K562 (cell line): Measurements from ENCODE around the gene KAZN. TPM values are rescaled to one million over a fixed set of nuclear protein-coding genes. Genes with fewer than 3 reads are reported as not detected.

Experiments
- ATAC-seq: fragments of 200-7000 bp; cut with Tn5 transposase; 3 replicates; pipeline ENCODE4 v1.9.1; 2020; ENCODE audit warnings: moderate library complexity
- BruUV-seq: library from RNA; stranded (reverse); fragments of 400-500 nt; replicated peaks from 2 replicates; lab custom pipeline; 2021; lab: Mats Ljungman, UMichigan
- CTCF ChIA-PET: fragments of 300-600 bp; formaldehyde crosslinking; extraction: SDS; loops from one replicate; lab custom pipeline; 2021; ENCODE audit warnings: low intra/inter-chr PET ratio; lab: Yijun Ruan, JAX
- POLR2A ChIA-PET: fragments of 300-600, 350-650 bp; sonication (Branson Sonifier 250); formaldehyde crosslinking; extraction: SDS; loops from one replicate; lab custom pipeline; 2021; ENCODE audit warnings: antibody characterized with exemption, inconsistent platforms; lab: Yijun Ruan, JAX
- DNase-seq, 4 experiments: peaks; one replicate each; pipeline versions ENCODE4 v3.0.0 to v3.0.0-alpha.2; 2011 to 2018; ENCODE audit warnings: low spot score in 3 of 4, mixed read lengths in 3 of 4; ENCODE audit errors: extremely low read depth in 1 of 4
- FAIRE-seq: peaks from 2 replicates; lab custom pipeline; 2011; peaks lifted over from hg19 to GRCh38; lab: Jason Lieb, UNC
- H2AFZ ChIP-seq: 2 replicates; pipeline ENCODE4 v1.6.0; 2011; ENCODE audit warnings: low read depth, low read length, control low read depth, inconsistent platforms
- H3K27ac ChIP-seq: fragments of 200-600 bp; 3 replicates; pipeline ENCODE4 v1.8.0; 2011; ENCODE audit warnings: low read depth, mild to moderate bottlenecking, control low read depth, inconsistent platforms, low read length, moderate library complexity, mixed read lengths; ENCODE audit errors: extremely low read depth
- H3K27me3 ChIP-seq, 2 experiments: fragments of 300-600 bp in 1 of 2; 2 replicates in 1 of 2; 3 replicates in 1 of 2; pipeline versions ENCODE4 v1.6.0 to v1.8.0; 2011; ENCODE audit warnings: inconsistent platforms in 2 of 2, low read length in 2 of 2, mild to moderate bottlenecking in 1 of 2, mixed read lengths in 1 of 2, moderate library complexity in 1 of 2; ENCODE audit not compliant: control insufficient read depth in 2 of 2, insufficient read depth in 2 of 2
- H3K36me3 ChIP-seq: fragments of 300-600 bp; 3 replicates; pipeline ENCODE4 v1.8.0; 2011; ENCODE audit warnings: mild to moderate bottlenecking, low read length, inconsistent platforms; ENCODE audit not compliant: control insufficient read depth, insufficient read depth
- H3K4me1 ChIP-seq, 2 experiments: fragments of 200-600 bp in 1 of 2; replicated peaks in 1 of 2; 2 replicates in 1 of 2; 3 replicates in 1 of 2; pipeline versions ENCODE4 v1.5.1 to v1.8.0; 2011; ENCODE audit warnings: inconsistent platforms in 2 of 2, low read length in 2 of 2, mild to moderate bottlenecking in 1 of 2, mixed read lengths in 1 of 2, moderate library complexity in 1 of 2; ENCODE audit not compliant: control insufficient read depth in 2 of 2, insufficient read depth in 2 of 2
- H3K4me2 ChIP-seq: 2 replicates; pipeline ENCODE4 v1.6.1; 2011; ENCODE audit warnings: low read length, control low read depth, inconsistent platforms, mixed read lengths; ENCODE audit not compliant: insufficient read depth
- H3K4me3 ChIP-seq: fragments of 200-600 bp; sonication (generic), shearing (Covaris generic); 2 replicates; pipeline ENCODE4 v1.5.1; 2016; ENCODE audit warnings: control low read depth, inconsistent platforms
- H3K79me2 ChIP-seq: fragments of 200-600 bp; 3 replicates; pipeline ENCODE4 v1.8.0; 2011; ENCODE audit warnings: low read length, inconsistent platforms; ENCODE audit not compliant: control insufficient read depth, insufficient read depth
- H3K9ac ChIP-seq, 2 experiments: 2 replicates each; pipeline versions ENCODE4 v1.6.0 to v1.6.1; 2011; ENCODE audit warnings: low read depth in 2 of 2, low read length in 2 of 2, control low read depth in 1 of 2, inconsistent platforms in 1 of 2, mild to moderate bottlenecking in 1 of 2, mixed read lengths in 1 of 2; ENCODE audit not compliant: insufficient read depth in 1 of 2
- H3K9me1 ChIP-seq: one replicate; pipeline ENCODE4 v1.6.0; 2011; ENCODE audit warnings: inconsistent platforms, mild to moderate bottlenecking, low read length, moderate library complexity; ENCODE audit not compliant: control insufficient read depth, insufficient read depth
- H3K9me3 ChIP-seq: replicated peaks from 2 replicates; pipeline ENCODE4 v1.5.1; 2011; ENCODE audit warnings: low read depth, low read length, inconsistent platforms; ENCODE audit not compliant: control insufficient read depth, insufficient read depth
- H4K20me1 ChIP-seq: replicated peaks from 2 replicates; pipeline ENCODE4 v1.6.1; 2011; ENCODE audit warnings: low read length, inconsistent platforms, mixed read lengths; ENCODE audit not compliant: control insufficient read depth, insufficient read depth
- BCL6 ChIP-seq: fragments of 250-450 bp; sonication (Bioruptor Pico); IDR thresholded peaks from 2 replicates; pipeline ENCODE4 v1.4.0; 2020
- CBX1 ChIP-seq: sonication (generic); IDR thresholded peaks from 2 replicates; pipeline ENCODE4 v1.6.1; 2016; ENCODE audit warnings: antibody characterized with exemption, low read depth, mild to moderate bottlenecking
- FOXK1 ChIP-seq: sonication (generic); formaldehyde crosslinking; IDR thresholded peaks from 2 replicates; pipeline ENCODE4 v1.8.0; 2022; ENCODE audit warnings: missing genetic modification reagents, mild to moderate bottlenecking, borderline replicate concordance
- HIVEP1 ChIP-seq: fragments of 250-450 bp; sonication (Bioruptor Pico); IDR thresholded peaks from 2 replicates; pipeline ENCODE4 v1.4.0; 2020; ENCODE audit warnings: mild to moderate bottlenecking
- KHSRP ChIP-seq: fragments of 450-650 bp; IDR thresholded peaks from 2 replicates; pipeline ENCODE4 v1.6.1; 2017
- KLF13 ChIP-seq: fragments of 450-650 bp; IDR thresholded peaks from 2 replicates; pipeline ENCODE4 v1.6.1; 2016; ENCODE audit warnings: missing genetic modification characterization, low read depth, mild to moderate bottlenecking, missing compliant biosample characterization, moderate library complexity, borderline replicate concordance
- MBD2 ChIP-seq: sonication (generic); IDR thresholded peaks from 2 replicates; pipeline ENCODE4 v1.6.1; 2016; ENCODE audit warnings: low read depth, borderline replicate concordance
- POLR3A ChIP-seq: IDR thresholded peaks from 2 replicates; pipeline ENCODE4 v1.6.1; 2011; ENCODE audit warnings: borderline replicate concordance, mild to moderate bottlenecking, moderate library complexity; ENCODE audit not compliant: insufficient read length, insufficient read depth; ENCODE audit errors: extremely low read depth
- SMAD2 ChIP-seq: fragments of 150-350 bp; IDR thresholded peaks from 2 replicates; pipeline ENCODE4 v1.6.1; 2014; ENCODE audit warnings: low read depth, mild to moderate bottlenecking, low read length
- SRF ChIP-seq, 2 experiments: fragments of 250-450, 450-650 bp in 1 of 2; sonication (Bioruptor Pico) in 1 of 2; sonication (generic) in 1 of 2; formaldehyde crosslinking; IDR thresholded peaks; 2 replicates each; pipeline versions ENCODE4 v1.5.0 to v1.5.1; 2020 to 2022; ENCODE audit warnings: mild to moderate bottlenecking in 1 of 2, missing genetic modification reagents in 1 of 2
- TAF1 ChIP-seq: IDR thresholded peaks from 2 replicates; pipeline ENCODE4 v1.6.1; 2011; ENCODE audit warnings: mild to moderate bottlenecking, low read length, moderate library complexity; ENCODE audit not compliant: insufficient read depth, control insufficient read depth, severe bottlenecking; ENCODE audit errors: extremely low read depth
- WGBS: fragments of 100-300 bp; shearing (Covaris generic); methylation state at CpG from one replicate; pipeline ENCODE4 v1.1.6; 2016; ENCODE audit warnings: low coverage, mixed read lengths; ENCODE audit not compliant: insufficient coverage; ENCODE audit errors: missing lambda C conversion rate; 5-methylcytosine and 5-hydroxymethylcytosine counted together
- in situ Hi-C: fragments of 300-500 bp; cut with MboI; formaldehyde crosslinking; loops from 4 replicates; pipeline ENCODE4 v1.15.0; 2018; ENCODE audit warnings: inconsistent platforms, mixed read lengths
- intact Hi-C: fragments of 100-400 bp; cut with micrococcal nuclease; formaldehyde crosslinking; loops from 2 replicates; pipeline ENCODE4 v1.14.2; 2022
- polyA plus RNA-seq, 8 experiments: library from polyadenylated mRNA; depleted of rRNA in 4 of 8; stranded (reverse) in 5 of 8; unstranded in 3 of 8; fragments of >200 nt; fragmentation: Nextera tagmentation in 2 of 8; fragmentation: Illumina TruSeq in 1 of 8; extraction: Ambion mirVana in 2 of 8; extraction: Trizol in 1 of 8; gene quantifications; 2 replicates each; pipeline versions ENCODE4 v1.2.1 to v1.2.3, GENCODE V29; 2011 to 2014; ENCODE audit warnings: inconsistent platforms in 1 of 8, missing spikeins in 1 of 8
- total RNA-seq, 7 experiments: library from RNA; depleted of rRNA in 6 of 7; stranded (reverse); fragments of >200 nt in 6 of 7; fragmentation: Illumina TruSeq in 2 of 7; extraction: Trizol in 2 of 7; gene quantifications; 2 replicates each; pipeline versions ENCODE4 v1.2.1 to v1.2.3, GENCODE V29; 2011 to 2021; ENCODE audit warnings: low replicate concordance in 1 of 7
- TF ChIP-seq, protein P1 (sequence below): sonication (generic); formaldehyde crosslinking; IDR thresholded peaks from 2 replicates; pipeline ENCODE4 v1.8.1; 2023; ENCODE audit warnings: mild to moderate bottlenecking, missing genetic modification reagents
- TF ChIP-seq, protein P2 (sequence below): fragments of 450-650 bp; formaldehyde crosslinking; conservative IDR thresholded peaks from 2 replicates; pipeline ENCODE4 v1.4.0; 2022; ENCODE audit warnings: mild to moderate bottlenecking, missing genetic modification characterization
- TF ChIP-seq, protein P3 (sequence below): IDR thresholded peaks from 2 replicates; pipeline ENCODE4 v1.6.1; 2012; ENCODE audit warnings: low read depth, low read length, improper control_type of control experiment, borderline replicate concordance
- TF ChIP-seq, protein P4 (sequence below), 3 experiments: IDR thresholded peaks in 2 of 3; conservative IDR thresholded peaks in 1 of 3; 2 replicates each; pipeline ENCODE4 v1.5.1; 2011 to 2012; ENCODE audit warnings: low read length in 3 of 3, mild to moderate bottlenecking in 3 of 3, control low read depth in 2 of 3, improper control_type of control experiment in 1 of 3, inconsistent platforms in 1 of 3, low read depth in 1 of 3, mixed read lengths in 1 of 3, moderate library complexity in 1 of 3; ENCODE audit not compliant: insufficient read depth in 2 of 3

Gene KAZN
- total and polyA plus RNA-seq, 9 of the 15 experiments (the other 6 are each of a cell fraction or from before 2014, with no cell fraction given) = 2.1 to 21.6 (median 5.4) TPM

DNA sequence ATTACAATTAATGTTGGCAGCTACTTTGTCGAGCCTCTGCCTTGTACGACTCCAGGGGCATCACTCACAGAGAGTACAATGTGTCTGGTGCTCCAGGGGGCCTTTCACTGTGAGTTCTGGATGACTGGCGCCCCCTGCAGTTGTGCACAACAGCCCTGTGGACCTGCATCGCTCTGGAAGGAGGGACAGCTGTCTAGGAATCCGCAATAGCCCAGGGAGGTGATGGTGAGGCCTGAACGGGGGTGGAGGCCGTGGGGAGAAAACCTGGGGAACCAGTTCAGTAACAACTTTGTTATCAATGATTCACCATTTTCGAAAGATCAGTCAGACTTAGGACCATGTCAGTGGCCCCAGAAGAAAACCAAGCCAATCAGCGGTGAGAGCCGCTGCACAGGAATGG, 189.1 kb downstream of the KAZN start:
- ChIA-PET POLR2A (interaction anchor here (0.6 to 1.2 kb wide), 4 partner anchors 10 to 893 kb away, joined by 3 to 6 read pairs (median 3); no protein-coding TSS in a partner anchor), CTCF (no interaction called here)
- FAIRE-seq (no peak), DNase-seq (no peak), ATAC-seq (no peak)
- peaks cover 9% of the 10 kb centered on the region for H3K9me3 ChIP-seq
- no peaks in the 10 kb centered on the region for H3K27me3 ChIP-seq
- H3K9ac ChIP-seq = no peak overlapping the region
- no TSS peak for BruUV-seq
- no peaks in the 10 kb centered on the region for H4K20me1 ChIP-seq
- no peak overlapping the region for H3K27ac ChIP-seq
- no peak overlapping the region for H2AFZ ChIP-seq
- intact Hi-C loops (no loop called here), in situ Hi-C loops (loop anchor here (10.0 kb wide), 1 partner anchor 237 kb away; no protein-coding TSS in a partner anchor)
- H3K9me1 ChIP-seq = no peaks in the 10 kb centered on the region
- H3K4me1 ChIP-seq = peaks cover 46 to 58% of the 10 kb centered on the region in 2 experiments
- 53% methylated on average over 10 of the region's 10 CpGs for WGBS
- H3K36me3 ChIP-seq = no peaks in the 10 kb centered on the region
- H3K4me2 ChIP-seq = no peak overlapping the region
- H3K4me3 ChIP-seq = no peak overlapping the region
- no peaks in the 10 kb centered on the region for H3K79me2 ChIP-seq
- TF ChIP-seq SRF (CRISPR knock-in tag; IDR thresholded peaks at IDR 0.05) = no peak
- no peak for TF ChIP-seq TAF1
- TF ChIP-seq, protein P1, sequence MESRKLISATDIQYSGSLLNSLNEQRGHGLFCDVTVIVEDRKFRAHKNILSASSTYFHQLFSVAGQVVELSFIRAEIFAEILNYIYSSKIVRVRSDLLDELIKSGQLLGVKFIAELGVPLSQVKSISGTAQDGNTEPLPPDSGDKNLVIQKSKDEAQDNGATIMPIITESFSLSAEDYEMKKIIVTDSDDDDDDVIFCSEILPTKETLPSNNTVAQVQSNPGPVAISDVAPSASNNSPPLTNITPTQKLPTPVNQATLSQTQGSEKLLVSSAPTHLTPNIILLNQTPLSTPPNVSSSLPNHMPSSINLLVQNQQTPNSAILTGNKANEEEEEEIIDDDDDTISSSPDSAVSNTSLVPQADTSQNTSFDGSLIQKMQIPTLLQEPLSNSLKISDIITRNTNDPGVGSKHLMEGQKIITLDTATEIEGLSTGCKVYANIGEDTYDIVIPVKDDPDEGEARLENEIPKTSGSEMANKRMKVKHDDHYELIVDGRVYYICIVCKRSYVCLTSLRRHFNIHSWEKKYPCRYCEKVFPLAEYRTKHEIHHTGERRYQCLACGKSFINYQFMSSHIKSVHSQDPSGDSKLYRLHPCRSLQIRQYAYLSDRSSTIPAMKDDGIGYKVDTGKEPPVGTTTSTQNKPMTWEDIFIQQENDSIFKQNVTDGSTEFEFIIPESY = no peak
- TF ChIP-seq, protein P2, sequence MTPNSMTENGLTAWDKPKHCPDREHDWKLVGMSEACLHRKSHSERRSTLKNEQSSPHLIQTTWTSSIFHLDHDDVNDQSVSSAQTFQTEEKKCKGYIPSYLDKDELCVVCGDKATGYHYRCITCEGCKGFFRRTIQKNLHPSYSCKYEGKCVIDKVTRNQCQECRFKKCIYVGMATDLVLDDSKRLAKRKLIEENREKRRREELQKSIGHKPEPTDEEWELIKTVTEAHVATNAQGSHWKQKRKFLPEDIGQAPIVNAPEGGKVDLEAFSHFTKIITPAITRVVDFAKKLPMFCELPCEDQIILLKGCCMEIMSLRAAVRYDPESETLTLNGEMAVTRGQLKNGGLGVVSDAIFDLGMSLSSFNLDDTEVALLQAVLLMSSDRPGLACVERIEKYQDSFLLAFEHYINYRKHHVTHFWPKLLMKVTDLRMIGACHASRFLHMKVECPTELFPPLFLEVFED (CRISPR knock-in tag) = no peak
- no peak for TF ChIP-seq HIVEP1
- TF ChIP-seq MBD2 = no peak
- TF ChIP-seq KLF13 (tag) = no peak
- TF ChIP-seq POLR3A = no peak
- TF ChIP-seq, protein P3, sequence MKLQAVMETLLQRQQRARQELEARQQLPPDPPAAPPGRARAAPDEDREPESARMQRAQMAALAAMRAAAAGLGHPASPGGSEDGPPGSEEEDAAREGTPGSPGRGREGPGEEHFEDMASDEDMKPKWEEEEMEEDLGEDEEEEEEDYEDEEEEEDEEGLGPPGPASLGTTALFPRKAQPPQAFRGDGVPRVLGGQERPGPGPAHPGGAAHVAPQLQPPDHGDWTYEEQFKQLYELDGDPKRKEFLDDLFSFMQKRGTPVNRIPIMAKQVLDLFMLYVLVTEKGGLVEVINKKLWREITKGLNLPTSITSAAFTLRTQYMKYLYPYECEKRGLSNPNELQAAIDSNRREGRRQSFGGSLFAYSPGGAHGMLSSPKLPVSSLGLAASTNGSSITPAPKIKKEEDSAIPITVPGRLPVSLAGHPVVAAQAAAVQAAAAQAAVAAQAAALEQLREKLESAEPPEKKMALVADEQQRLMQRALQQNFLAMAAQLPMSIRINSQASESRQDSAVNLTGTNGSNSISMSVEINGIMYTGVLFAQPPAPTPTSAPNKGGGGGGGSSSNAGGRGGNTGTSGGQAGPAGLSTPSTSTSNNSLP = no peak
- TF ChIP-seq, protein P4, sequence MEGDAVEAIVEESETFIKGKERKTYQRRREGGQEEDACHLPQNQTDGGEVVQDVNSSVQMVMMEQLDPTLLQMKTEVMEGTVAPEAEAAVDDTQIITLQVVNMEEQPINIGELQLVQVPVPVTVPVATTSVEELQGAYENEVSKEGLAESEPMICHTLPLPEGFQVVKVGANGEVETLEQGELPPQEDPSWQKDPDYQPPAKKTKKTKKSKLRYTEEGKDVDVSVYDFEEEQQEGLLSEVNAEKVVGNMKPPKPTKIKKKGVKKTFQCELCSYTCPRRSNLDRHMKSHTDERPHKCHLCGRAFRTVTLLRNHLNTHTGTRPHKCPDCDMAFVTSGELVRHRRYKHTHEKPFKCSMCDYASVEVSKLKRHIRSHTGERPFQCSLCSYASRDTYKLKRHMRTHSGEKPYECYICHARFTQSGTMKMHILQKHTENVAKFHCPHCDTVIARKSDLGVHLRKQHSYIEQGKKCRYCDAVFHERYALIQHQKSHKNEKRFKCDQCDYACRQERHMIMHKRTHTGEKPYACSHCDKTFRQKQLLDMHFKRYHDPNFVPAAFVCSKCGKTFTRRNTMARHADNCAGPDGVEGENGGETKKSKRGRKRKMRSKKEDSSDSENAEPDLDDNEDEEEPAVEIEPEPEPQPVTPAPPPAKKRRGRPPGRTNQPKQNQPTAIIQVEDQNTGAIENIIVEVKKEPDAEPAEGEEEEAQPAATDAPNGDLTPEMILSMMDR (IDR thresholded peaks at IDR 0.05 in 2 of 3, conservative IDR thresholded peaks at IDR 0.05 in 1 of 3; ENCODE audit: insufficient read depth in 2 of 3, low read depth in 1 of 3, low read length in 3 of 3) = peak; percentile 45 to 49 (median 46)
- TF ChIP-seq KHSRP = no peak
- TF ChIP-seq FOXK1 = no peak
- no peak for TF ChIP-seq SMAD2
- TF ChIP-seq CBX1 = 0 out of 2 replicates have a peak, but pooled peaks have one; percentile 79
- no peak for TF ChIP-seq BCL6
